ENCODE measurements around the gene SRRT. TPM values are rescaled to one million over a fixed set of nuclear protein-coding genes. Genes with fewer than 3 reads are reported as not detected.

SRRT gene
- total and polyA plus RNA-seq, 10 of the 15 experiments (the other 5 are each of a cell fraction or from before 2014, with no cell fraction given) = 11.1 to 254 (median 111) TPM

DNA sequence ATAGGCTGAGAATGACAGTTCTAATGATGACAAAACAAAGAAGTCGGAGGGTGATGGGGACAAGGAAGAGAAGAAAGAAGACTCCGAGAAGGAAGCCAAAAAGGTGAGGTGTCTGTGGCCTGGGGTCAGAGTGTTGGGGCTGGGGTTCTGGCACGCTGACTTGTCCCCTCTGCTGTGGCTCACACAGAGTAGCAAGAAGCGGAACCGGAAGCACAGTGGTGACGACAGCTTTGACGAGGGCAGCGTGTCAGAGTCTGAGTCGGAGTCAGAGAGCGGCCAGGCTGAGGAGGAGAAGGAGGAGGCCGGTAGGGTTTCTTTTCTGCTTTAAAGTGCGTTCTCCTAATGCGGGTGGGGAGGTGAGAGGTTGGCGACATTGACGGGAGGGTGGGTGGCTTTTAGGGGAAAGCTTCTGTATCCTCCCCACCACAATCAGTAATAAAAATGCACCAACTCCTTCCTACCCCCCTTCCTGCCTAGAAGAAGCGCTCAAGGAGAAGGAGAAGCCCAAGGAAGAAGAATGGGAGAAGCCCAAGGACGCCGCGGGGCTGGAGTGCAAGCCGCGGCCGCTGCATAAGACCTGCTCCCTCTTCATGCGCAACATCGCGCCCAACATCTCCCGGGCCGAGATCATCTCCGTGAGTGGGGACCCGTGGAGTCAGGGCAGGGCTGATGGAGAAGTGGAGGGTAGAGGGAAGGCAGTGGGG, 10.0 kb downstream of the SRRT start:
- ATAC-seq (no peak), FAIRE-seq (no peak), DNase-seq (ENCODE audit: low read depth, low spot score) (no peak)
- peaks cover 29% of the 10 kb centered on the region for H3K79me2 ChIP-seq (ENCODE audit: control insufficient read depth, insufficient read depth, low read length)
- intact Hi-C loops (cut with micrococcal nuclease; ENCODE audit: unreplicated experiment) = no loop called here
- peaks cover 36 to 60% of the 10 kb centered on the region in 2 experiments for H3K36me3 ChIP-seq (ENCODE audit: control insufficient read depth in 2 of 2, insufficient read depth in 2 of 2, low read length in 1 of 2)
- ChIA-PET CTCF (no interaction called here), POLR2A (no interaction called here), SMC1A (ENCODE audit: uncharacterized antibody, unreplicated experiment) (no interaction called here), RAD21 (ENCODE audit: unreplicated experiment) (no interaction called here)
- H3K27me3 ChIP-seq (replicated peaks in 1 of 2; ENCODE audit: control insufficient read depth in 2 of 2, insufficient read depth in 2 of 2, low read length in 1 of 2) = no peaks in the 10 kb centered on the region
- no peaks in the 10 kb centered on the region; the same call in 1 of the 2 replicates for H4K20me1 ChIP-seq (ENCODE audit: control insufficient read depth, insufficient read depth)
- no peak overlapping the region for H3K9ac ChIP-seq (ENCODE audit: control insufficient read depth, insufficient read depth, low read length)
- WGBS (ENCODE audit: insufficient coverage, insufficient replicate concordance, low lambda C conversion rate, missing lambda C conversion rate) = 97% methylated on average over 29 of the region's 29 CpGs
- peak; percentile 35; the same call in 1 of the 2 replicates for TF ChIP-seq POLR2A (IDR thresholded peaks at IDR 0.05; ENCODE audit: low read depth, low read length)
- TF ChIP-seq, protein P1, sequence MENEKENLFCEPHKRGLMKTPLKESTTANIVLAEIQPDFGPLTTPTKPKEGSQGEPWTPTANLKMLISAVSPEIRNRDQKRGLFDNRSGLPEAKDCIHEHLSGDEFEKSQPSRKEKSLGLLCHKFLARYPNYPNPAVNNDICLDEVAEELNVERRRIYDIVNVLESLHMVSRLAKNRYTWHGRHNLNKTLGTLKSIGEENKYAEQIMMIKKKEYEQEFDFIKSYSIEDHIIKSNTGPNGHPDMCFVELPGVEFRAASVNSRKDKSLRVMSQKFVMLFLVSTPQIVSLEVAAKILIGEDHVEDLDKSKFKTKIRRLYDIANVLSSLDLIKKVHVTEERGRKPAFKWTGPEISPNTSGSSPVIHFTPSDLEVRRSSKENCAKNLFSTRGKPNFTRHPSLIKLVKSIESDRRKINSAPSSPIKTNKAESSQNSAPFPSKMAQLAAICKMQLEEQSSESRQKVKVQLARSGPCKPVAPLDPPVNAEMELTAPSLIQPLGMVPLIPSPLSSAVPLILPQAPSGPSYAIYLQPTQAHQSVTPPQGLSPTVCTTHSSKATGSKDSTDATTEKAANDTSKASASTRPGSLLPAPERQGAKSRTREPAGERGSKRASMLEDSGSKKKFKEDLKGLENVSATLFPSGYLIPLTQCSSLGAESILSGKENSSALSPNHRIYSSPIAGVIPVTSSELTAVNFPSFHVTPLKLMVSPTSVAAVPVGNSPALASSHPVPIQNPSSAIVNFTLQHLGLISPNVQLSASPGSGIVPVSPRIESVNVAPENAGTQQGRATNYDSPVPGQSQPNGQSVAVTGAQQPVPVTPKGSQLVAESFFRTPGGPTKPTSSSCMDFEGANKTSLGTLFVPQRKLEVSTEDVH (IDR thresholded peaks at IDR 0.05; ENCODE audit: low read depth, partially characterized antibody) = no peak
- H3K27ac ChIP-seq (ENCODE audit: control insufficient read depth, insufficient read depth) = no peak overlapping the region
- peaks cover 17% of the 10 kb centered on the region for H3K4me1 ChIP-seq (ENCODE audit: control insufficient read depth, insufficient read depth, low read length)
- TSS peak; percentile 43 for BruUV-seq (replicated peaks)
- in situ Hi-C loops (cut with MboI) = no loop called here
- no peak overlapping the region for H2AFZ ChIP-seq (ENCODE audit: control insufficient read depth, low read depth, low read length)
- H3K4me2 ChIP-seq (ENCODE audit: control insufficient read depth, insufficient read depth) = no peak overlapping the region
- no peaks in the 10 kb centered on the region for H3K9me3 ChIP-seq (replicated peaks; ENCODE audit: control insufficient read depth, insufficient read depth, low read length)
- no peak overlapping the region for H3K4me3 ChIP-seq
